ENCODE measurements around the gene PET100. TPM values are rescaled to one million over a fixed set of nuclear protein-coding genes. Genes with fewer than 3 reads are reported as not detected.

PET100 gene
- polyA plus RNA-seq, 3 donors, result 105 to 133 (median 113) TPM

DNA sequence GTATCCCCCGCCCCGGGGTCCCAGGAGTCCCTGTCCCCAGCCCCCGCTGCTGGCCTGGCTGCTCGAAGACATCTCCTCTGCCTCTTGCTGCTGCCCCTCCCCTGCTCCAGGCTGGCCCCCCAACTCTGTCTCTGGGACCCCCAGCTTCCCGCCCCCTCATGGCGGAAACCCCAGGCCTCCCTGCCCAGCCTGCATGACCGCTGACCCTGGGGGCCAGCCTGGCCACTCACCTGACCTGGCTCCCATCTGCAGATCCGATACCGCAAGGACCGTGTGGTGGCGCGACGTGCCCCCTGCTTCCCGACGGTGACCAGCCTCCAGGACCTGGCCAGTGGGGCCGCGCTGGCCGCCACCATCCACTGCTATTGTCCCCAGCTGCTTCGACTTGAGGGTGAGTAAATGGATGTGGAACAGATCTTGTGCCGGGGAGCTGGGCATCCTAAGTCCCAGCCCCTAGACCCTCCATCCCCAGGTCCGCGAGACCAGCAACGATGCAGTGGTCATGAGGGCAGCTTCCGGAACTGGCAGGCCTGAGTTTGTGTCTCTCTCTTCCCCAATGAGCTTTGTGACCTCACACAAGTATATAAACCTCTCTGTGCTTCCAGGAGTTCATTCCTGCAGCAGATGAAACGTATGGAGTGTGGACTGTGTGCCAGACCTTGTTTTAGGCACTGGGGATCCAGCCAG, 21.6 kb upstream of the PET100 start:
- DNase-seq, result no peak

DNA sequence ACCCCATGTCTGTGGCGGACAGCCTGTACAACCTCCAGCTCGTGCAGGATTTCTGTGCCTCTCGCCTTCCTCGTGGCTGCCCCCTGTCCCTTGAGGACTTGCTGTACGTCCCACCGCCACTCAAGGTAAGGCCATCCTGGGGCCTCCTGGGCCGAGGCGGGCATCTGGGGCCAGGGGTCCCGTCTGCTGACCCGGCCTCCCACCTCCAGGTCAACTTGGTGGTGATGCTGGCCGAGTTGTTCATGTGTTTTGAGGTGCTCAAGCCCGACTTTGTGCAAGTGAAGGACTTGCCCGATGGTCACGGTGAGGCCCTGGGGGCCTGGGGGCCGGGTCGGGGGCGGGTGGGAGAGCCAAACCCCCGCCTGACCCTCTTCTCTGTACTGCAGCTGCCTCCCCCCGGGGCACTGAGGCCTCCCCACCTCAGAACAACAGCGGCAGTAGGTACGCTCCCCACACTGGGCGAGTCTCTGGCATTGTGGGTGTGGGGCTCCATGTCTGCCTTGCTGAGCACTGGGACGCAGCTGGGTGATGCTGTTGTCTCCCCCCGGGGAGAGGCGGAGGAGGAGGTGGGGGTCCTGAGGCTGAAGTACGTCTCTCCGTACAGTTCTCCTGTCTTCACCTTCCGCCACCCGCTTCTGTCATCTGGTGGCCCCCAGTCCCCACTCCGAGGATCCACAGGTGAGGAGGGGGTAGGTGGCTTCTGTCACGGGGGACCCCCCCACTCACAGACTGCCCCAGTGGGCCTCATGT, 18.9 kb upstream of the PET100 start:
- no peak for DNase-seq

- no peak for DNase-seq
Observed at GRCh38 chr19:7611541-7612279, 17.9 kb upstream of the PET100 start.

DNA sequence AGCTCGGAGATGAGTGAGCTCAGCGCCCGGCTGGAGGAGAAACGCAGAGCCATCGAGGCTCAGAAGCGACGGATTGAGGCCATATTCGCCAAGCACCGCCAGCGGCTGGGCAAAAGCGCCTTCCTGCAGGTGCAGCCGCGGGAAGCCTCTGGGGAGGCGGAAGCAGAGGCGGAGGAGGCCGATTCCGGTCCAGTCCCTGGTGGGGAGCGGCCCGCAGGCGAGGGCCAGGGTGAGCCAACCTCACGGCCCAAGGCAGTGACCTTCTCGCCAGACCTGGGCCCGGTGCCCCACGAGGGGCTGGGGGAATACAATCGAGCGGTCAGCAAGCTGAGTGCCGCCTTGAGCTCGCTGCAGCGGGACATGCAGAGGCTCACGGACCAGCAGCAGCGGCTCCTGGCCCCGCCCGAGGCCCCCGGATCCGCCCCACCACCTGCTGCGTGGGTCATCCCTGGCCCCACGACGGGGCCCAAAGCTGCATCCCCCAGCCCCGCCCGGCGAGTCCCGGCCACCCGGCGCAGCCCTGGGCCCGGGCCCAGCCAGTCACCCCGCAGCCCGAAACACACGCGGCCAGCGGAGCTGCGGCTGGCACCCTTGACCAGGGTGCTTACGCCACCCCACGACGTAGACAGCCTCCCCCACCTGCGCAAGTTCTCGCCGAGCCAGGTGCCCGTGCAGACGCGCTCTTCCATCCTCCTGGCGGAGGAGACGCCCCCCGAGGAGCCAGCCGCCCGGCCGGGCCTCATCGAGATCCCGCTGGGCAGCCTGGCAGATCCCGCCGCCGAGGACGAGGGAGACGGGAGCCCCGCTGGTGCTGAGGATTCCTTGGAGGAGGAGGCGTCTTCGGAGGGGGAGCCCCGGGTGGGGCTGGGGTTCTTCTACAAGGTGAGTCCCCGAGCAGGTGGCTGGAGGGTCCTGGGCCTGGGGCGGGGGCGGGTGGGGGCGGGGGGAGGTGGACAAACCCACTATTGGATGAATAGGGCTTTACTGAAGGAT, 17.0 kb upstream of the PET100 start:
- no peak for DNase-seq

DNA sequence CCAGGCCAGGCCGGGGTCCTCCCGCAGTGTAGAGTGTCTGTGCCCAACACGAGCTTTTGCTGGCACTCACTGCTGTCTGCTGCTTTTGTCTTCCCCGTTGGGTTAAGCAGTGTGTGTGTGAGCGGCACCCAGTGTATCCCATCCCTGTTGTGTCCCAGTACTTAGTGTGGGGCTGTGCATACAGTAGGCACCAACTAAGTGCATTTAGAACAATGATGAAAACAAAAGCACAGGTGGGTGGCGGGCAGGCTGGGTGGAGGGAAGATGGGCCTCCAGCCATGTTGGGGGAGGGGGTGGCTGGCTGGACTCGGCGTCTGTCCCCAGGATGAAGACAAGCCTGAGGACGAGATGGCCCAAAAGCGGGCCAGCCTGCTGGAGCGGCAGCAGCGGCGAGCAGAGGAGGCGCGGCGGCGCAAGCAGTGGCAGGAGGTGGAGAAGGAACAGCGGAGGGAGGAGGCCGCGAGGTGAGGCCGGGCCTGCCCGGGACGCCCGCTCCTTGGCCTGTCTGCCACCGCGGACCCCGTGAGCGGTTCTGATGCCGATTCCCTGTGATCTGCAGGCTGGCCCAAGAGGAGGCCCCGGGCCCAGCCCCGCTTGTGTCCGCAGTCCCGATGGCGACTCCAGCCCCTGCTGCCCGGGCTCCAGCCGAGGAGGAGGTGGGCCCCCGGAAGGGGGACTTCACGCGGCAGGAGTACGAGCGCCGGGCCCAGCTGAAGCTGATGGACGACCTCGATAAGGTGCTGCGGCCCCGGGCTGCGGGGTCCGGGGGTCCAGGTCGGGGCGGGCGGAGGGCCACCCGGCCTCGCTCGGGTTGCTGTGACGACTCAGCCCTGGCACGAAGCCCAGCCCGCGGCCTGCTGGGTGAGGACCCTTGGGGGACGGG, 14.5 kb upstream of the PET100 start:
- no peak for DNase-seq

DNA sequence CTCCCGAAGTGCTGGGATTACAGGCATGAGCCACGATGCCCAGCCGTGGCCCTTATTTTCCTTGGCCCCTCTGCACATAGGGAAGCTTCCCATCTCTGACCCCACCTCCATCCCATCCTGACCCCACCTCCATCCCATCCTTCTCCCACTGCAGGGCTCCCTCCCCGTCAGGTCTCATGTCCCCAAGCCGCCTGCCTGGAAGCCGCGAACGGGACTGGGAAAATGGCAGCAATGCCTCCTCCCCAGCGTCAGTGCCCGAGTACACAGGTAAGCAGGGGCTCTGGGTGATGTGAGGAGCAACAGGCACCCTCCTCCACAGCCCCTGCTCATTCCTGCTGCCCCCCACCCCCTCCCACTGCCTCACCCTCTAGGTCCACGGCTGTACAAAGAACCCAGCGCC, 12.4 kb upstream of the PET100 start:
- no peak for DNase-seq

GRCh38 chr19:7617735-7618134, 11.9 kb upstream of the PET100 start:
- no peak for DNase-seq

DNA sequence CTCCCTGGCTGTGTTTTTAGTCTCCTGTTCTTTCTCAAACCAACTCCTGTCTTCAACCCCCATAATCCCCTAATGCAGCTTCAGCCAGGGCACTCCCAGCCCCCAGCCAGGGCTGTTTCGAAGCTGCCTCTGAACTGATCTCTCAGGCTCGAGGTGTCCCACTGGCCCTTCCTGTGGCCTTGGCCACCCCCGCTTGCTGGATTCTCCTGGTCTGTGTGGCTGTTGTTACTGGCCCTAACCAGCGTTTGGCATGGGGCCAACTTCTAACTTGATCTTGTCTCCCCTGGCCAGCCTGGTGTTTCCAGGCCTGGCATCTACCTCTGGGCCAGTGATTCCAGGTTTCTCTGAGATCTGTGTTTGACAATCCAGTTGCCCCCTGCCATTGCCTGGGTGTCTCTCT, 11.2 kb upstream of the PET100 start:
- DNase-seq, result no peak

DNA sequence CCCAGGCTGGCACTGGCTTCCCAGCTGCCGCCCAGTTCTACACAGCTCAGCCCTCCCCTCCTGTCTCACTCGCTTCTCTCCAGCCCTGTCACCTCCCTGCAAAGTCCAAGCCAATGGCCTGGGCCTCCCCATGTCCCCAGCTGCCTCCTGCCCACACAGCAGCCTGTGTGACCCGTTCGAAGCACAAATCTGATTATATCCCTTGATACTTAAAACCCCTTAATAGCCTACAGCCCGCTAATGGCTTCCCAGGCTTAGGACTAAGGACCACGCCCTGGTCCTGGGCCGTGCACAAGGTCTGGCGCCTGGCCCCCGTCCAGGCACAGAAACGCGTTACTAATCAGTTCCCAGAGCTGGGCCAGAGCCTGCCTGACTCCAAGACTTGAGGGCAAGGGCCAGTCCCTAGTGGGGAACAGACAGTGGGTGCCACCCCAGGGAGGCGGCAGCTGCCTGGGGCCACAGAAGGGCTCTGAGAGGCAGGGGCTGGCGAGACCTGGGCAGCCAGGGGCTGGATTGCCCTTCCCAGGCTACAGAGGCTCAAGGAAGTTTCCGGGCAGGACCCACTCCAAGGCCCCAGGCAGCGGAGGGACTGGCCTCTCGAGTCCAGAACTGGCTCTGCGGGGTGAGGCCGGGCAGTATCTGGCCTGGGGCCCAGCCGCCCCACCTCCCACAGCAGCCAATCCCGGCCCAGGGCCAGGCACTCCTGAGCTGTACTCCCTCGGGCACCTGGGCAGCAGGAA, 10.7 kb upstream of the PET100 start:
- no peak for DNase-seq

DNA sequence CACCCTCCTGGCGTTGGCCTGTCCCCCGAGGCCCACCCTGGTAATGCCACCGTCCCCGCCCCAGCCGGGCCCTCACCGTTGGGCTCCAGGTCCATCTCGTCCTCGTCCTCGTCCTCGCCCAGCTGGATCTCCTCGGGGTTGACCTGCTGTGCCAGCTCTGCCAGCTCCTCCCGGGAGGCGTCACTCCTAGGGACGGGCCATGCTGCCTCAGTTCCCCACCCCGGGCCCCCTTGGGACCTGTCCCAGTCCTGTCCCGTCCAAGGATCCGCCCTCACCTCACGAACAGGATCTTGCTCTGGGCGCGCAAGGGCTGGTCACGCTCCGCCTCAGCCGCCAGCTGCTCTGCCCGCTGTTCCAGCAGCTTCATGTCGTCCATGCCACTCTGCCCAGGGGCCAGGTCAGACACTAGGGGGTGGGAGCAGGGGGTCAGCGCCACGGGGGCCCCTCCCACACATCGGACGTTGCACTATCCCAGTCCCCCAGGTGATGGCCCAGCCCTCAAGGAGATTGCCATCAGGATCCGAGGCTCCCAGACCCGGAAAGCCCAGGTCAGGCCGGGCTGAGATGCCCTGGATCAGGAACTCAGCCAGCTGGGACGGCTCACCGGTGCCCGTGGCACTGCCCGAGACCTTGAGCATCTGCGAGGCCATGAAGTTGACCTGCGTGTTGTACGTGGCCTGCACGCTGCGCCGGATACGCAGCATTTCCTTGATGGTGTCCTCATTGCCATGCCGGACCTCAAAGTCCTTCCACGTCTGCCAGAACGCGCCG, 9.7 kb upstream of the PET100 start:
- DNase-seq, result no peak

DNA sequence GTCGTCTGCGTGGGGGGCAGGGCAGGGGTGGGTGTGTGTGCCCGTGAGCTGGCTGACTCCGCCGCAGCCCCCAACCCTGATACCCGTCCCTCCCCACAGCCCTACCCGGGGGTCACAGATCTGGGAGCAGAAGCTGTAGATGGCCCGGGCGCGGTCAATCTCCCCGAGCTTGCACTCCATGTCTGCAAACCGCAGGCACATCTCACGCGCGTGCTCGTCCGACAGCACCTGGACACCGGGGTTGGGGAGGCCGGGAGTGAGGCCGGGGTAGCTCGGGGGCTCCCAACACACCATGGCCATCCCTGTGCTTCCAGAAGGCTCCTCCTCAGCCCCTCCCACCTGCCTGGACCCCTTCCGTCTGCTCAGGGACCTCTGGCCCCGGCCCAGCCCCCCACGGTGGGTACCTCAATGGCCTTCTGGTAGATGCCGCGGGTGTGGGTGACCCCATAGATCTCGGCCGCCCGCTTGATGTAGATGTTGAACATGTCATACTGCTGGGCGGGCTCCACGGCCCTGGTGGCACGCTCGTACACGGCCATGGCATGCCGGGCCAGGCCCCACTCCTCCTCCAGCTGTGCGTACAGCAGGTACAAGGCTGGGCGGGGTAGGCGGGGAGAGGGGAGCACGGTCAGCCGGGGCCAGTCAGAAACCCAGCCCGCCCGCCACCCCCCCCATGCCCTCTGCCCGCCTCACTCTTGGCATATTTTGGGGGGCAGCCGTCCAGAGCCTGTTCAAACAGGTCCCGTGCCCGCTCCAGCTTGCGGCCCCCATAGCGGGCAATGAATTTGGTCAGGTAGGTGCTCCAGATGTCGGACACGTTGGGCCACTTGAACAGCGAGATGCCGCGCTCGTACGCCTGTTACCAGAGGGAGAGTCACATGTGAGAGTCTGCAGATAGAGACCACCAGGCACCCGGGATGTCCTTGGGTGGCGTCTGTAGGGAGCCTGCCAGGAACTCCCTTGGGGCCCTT, 8.9 kb upstream of the PET100 start:
- DNase-seq, result no peak

DNA sequence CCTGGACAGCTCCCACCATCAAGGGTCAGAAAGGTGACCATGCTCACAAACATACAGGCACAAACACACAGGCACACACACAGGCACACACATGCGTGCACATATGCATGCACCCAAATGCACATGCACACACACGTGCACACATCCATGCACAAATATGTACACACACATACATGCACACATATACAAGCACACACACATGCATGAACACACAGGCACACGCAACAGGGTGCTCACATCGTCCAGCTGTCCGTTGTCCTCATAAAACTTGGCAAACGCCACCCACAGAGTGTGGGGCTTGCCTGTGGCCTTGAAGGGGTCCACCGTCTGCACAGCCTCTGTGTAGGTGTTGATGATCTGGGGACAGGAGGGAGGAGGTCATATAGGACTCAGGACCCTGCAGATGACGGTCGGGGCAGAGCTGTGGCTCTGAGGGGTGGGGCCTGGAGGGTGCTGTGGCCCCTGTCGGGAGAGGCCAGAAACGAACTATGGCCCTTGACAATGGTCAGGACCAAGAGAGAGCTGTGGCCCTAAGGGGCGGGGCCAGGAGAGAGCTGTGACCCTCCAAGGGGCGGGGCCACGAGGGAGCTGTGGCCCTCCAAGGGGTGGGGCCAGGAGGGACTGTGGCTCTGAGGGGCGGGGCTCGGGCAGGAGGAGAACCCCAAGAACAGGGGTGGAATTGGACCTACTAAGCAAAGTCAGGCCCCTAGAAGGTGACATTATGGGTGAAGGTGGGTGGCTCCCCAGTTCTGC, 6.5 kb upstream of the PET100 start:
- no peak for DNase-seq

DNA sequence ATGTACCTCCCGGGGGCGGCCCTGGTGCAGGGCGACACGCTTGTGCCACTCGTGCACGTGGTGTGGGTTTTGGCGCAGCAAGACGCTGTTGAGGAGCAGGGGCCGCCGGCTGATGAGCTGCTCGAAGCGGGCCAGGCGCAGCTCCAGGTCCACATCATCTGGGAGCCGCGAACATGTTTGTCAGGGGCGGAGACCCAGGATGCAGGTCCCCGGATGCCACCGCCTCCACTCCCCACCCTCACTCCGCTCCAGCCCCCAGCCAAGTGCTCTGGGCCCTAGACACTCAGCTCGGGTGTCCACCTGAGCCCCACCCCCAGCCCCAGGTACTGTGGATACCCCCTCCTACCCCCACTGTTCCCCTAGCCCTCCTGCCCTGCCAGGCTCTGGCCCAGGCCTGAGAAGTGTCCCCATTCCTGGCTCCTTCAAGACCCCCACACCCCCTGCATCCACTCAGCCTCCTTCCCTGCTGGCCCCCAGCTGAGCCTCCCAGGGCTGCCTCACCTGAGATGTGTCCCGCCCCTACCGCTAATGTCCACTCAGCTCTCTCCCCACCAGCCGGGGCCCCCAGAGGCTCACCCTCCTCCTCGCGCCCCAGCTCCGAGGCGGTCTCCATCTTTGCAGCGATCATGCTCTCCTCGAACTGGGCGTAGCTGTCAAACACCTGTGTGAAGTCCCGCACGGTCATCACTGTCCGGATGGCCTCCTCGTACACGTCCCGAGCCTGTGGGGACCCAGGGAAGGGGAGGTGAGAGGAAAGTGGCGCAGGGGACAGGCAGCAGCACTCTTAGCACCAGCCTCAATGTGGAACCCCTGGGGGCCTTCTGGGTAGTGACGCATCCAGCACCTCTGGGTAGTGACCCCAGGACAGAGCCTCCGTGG, 5.6 kb upstream of the PET100 start:
- no peak for DNase-seq

DNA sequence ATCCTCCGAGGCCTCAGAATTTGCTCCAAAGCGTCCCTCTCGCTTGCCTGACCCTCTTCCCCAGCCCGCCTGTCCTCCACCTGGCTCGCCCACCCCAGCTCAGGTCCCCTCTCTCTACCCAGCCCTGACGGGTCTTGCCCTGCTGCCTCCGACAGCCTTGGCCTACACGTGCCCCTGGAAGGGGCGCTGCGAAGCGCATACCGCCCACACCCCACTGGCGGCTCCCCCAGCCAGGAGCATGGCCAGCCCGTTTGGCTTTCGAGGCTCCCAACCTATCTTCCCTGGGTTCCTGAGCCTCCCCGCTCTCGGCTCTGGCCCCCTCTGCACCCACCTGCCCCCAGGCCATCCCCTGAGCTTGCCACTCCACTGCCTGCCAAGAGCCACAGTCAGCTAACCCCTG, 4.8 kb upstream of the PET100 start:
- DNase-seq, result no peak

DNA sequence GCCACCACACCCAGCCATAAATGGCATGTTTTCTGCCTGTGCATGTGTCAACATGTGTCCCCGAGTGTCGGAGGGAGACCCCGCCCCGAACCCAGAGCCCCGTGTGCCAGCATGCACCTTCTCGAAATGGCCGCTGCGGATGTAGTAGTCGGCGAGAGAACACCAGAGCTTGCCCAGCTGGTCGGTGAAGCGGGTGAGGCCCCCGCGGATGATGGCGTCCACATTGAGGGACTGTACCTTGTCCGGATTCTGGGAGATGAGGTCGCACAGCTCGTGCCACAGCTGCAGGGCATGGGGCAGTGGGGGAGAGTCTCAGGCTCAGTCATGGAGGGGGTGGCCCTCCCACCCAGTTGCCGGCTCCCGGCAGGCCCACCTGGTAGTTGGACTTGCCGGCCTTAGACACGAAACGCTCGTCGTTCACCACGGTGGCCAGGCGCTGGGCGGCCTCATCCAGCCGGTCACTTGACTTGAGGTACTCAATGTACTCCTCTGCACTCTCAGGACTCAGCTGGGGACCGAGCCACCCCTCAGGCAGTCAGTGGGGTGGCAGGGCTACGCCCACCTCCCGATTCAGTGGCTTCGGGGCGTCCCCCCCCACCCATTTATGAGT, 3.7 kb upstream of the PET100 start:
- no peak for DNase-seq

GRCh38 chr19:7627166-7627565, 2.4 kb upstream of the PET100 start:
- no peak for DNase-seq

All from renal pelvis (tissue), 4 donors.